ENCODE results near the gene FNBP1.
A peak's percentile ranks its signal among the peaks of the same experiment; 100 is the strongest.

FNBP1 gene

DNA sequence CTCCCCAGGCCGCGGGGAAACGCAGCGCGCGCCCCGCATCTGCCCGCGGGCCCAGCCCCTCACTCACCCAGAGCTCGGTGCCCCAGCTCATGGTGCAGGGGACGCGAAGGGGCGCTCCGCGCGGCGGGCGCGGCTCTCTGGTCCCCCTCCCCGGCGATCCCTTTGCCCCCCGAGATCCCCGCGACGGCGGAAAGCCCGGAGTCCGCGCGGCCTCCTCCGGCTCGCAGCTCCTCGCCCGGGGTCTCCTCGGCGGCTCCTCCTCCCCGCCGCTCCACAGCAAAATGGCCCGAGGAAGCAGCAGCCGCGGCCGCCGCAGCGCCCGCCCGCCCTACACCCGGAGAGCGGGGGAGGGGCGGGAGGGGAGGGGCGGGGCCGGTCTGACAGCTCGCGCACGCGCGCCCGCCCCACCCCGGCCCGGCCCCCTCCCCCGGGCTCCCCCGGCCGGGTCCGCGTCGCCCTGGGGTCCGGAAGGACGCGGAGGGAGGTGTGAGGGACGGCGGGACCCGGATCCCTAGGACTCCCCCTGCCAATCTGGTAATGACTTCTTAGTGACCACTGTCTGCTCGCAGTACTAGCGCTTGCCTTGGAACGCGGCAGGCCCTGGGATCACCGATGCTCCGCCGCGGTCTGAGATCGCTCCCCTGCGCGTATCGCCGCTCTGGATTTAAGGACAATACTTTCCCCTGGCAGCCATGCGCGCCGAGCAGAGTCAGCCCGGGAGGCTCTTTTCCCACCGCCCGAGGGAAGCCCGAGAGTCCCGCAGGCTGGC, at the start of gene FNBP1:
Gene FNBP1, minus strand, starts transcription at position 305 of the 769 bp plus-strand sequence. Its CDS starts 214 bp downstream, at position 91.
- peak; percentile 73 to 76 for DNase-seq

DNA sequence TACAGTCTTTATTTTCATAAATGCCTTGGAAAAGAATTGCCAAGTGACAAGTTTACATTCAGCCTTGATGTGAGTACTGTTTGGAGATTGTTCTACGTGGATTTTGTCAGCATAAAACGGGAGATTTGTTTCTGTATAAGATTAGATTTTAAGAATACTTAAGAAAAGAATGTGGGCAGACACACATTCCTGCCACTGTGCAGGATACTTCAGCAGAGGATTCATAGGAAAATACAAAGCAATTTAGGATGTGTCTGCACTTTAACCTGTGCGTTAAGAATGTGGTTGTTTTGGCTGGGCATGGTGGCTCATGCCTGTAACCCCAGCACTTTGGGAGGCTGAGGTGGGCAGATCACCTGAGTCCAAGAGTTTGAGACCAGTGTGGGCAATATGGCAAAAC, 47.9 kb upstream of the FNBP1 start:
- no peak for DNase-seq

DNA sequence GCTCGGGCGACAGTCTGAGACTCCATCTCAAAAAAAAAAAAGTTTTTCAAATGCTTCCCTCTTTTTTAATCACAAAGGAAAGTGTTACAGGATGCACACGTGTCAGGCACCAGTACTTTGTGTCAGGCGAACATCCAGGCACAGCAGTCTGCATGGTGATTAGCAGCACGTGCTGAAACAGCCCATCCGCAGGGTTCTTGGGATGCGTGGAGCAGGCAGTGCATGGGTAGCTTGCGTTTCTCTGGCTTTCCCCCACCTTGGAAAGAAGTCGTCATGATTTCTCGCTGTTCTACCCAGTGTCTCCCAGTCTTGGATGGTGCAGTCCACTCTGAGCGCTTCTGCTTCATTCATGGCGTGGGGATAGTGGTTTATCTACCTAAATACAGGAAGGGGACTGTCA, 46.2 kb upstream of the FNBP1 start:
- no peak for DNase-seq

DNA sequence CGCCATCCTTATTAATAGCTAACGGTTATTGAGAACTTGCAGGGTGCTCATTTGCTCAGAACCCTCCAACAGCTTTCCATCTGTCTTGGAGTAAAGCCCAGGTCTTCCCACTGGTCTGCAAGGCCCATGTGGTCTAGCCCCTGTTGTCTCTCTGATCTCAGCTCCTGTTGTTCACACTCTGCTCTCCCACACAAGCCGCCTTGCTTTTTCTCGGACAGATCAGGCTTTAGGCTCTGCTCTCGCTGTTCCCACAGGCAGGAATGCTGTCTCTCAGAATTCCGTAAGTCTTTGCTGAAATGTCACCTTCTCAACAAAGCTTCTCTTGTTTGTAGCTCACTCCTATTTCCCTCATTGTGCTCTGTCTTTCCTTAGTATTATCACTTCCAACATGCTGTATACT, 45.1 kb upstream of the FNBP1 start:
- DNase-seq = no peak

DNA sequence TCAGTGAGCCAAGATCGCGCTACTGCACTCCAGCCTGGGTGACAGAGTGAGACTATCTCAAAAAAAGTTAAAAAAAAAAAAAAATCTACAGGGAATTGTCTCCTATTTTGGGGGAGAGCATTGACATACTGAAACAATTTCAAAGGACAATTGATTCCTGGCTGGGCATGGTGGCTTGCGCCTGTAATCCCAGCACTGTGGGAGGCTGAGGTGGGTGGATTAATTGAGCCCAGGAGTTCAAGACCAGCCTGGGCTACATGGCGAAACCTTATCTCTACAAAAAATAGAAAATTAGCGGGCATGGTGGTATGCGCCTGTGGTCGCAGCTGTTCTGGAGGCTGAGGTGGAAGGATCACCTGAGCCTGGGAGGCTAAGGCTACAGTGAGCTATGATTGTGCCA, 41.3 kb upstream of the FNBP1 start:
- no peak for DNase-seq

DNA sequence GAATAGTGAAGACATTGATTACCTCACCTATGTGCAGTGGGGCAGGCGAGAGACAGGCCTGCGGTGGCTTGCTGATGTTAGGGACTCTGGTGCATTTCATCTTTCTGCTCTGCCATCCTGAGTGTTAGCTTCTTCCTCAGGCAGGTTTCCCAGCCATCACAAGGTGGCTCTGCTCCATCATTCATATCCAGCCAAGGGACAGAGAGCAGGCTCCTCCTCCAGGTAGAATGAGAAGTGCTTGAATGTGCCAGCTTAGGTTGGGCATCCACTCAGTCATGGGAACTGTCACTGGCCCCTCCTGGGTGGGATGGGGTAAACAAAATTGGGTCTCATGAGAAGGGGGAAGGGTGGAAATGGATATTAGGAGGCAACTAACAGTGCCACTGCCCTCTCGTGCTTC, 35.6 kb upstream of the FNBP1 start:
- DNase-seq = no peak

DNA sequence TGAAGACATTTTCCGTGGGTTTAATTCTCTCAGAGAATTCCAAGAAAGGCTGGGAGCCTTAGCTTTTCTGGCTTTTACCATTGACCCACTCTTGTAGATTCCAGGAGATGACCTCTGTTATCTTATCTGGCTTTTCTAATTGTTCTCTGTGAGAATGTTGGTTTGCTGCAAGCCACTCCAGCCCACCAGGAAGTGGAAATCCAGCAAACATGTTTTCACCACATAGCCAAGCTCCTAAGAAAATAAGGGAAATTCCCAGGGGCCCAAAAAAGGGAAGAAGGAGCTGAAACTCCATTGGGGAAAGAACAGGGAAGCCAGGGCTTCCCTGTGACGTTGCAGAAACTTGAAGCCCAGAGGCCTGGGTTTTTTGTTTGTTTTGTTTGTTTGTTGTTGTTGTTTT, 30.4 kb upstream of the FNBP1 start:
- DNase-seq = no peak

DNA sequence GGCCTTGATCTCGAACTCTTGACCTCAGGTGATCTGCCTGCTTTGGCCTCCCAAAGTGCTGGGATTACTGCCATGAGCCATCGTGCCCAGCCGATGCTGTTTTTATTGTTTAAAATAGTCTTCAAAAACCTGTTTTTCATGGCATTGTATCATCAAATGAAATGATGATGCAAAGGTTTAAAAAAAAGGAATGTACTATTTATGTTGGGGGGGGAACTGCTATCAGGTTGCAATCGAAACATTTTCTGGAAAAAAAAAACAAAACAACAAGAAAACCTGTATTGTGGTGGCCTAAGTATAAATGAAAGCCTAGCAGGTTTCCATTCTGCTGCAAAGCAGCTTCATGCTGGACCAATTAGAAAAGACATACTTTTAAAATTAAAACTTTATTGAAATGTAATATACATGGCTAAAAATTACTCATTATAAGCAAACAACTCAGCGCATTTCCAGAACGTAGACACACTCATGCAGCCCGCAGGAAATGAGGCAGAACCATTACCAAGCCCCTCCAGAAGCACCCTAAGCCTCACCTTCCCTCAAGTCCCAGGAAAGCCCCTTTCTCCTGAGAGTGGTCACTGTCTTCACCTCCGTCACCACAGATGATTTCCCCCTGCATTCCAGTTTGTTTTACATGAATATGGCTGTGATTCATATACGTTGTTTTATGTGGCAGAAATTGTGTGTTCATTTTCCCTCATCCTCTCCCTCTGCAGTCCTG, 29.7 kb upstream of the FNBP1 start:
- no peak for DNase-seq

DNA sequence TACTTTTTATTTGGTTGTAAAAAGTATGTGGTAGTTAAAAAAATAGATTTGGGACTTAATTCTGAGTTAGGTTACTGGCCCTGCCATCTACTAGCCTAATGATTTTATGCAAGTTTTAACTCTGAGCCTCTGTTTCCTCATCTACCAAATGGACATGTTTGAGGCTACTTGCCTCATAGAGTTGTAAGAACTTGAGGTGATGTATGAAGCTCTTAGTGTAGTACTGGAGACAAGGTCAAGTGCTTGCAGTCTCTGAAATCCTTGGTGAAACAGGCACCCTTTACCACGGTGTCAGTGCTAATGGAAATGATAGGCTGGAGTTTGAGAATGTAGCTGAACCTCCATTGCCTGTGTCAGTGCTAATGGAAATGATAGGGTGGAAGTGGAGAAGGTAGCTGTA, 26.1 kb upstream of the FNBP1 start:
- no peak for DNase-seq

DNA sequence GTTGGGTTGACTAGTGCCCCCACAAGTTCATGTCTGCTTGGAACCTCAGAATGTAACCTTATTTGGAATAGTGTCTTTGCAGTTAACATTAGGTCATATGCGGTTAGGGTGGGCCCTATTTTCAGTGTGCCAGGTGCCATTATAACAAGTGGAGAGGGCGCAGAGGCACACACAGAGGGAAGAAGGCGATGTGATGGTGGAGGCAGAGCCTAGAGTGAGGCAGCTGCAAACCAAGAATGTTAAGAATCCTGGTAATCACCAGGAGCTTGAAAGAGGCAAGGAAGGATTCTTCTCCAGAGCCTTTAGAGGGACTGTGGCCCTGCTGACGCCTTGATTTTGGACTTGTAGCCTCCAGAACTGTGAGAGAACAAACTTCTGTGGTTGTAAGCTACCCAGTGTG, 21.6 kb upstream of the FNBP1 start:
- DNase-seq = no peak

DNA sequence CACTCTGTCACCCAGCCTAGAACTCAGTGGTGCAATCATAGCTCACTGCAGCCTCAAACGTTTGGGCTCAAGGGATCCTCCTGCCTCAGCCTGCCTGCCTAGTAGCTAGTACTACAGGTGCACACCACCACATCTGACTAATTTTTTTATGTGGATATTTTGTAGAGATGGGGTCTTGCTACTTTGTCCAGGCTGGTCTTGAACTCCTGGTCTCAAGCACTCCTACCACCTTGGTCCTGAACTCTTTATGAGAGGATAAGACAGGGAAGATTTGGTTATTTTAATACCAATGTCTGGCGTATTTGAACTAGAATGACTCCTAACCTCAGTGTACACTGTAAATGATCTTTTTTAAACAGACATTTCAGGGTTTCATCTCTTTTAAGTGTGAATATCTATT, 19.8 kb upstream of the FNBP1 start:
- DNase-seq = no peak

DNA sequence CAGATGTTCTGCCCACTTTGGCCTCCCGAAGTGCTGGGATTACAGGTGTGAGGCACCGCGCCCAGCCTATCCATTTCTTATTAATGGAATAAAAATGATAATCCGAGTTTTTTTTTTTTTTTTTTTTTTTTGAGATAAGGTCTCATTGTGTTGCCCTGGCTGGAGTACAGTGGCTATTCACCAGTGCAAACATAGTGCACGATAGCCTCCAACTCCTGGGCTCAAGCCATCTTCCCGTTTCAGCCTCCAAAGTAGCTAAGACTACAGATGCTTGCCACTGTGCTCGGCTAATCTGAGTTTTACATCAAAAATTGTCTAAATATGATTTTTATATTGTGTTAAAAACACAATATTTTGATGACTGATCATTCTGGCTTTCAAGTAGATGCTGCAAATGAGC, 17.3 kb upstream of the FNBP1 start:
- DNase-seq = no peak

DNA sequence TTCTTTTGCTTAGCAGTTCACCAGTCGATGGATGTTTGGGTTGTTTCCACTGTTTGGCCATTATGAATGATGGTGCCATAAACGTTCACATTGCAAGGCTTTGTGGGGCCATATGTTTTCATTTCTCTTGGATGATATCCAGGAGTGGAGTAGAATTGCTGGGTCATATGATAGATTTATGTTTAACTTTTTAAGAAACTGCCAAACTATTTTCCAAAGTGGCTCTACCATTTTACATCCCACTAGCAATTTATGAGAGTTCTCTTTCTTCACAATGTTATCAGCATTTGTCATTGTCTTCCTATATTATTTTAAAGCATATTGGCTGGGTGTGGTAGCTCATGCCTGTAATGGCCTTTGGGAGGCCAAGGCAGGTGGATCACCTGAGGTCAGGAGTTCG, 15.9 kb upstream of the FNBP1 start:
- no peak for DNase-seq

DNA sequence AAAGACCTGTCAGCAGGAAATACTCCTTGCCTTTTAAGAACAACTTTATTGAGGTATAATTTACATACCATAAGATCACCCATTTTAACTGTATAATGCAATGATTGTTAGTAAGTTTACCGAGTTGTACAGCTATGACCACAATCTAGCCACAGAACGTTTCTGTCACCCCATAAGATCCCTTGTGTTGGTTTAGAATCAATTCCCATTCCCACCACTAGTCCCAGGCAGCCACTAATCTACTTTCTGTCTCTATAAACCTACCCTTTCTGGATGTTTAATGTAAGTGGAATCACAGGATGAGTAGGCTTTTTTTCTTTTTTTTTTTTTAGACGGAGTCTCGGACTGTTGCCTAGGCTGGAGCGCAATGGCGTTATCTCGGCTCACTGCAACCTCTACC, 15.2 kb upstream of the FNBP1 start:
- no peak for DNase-seq

DNA sequence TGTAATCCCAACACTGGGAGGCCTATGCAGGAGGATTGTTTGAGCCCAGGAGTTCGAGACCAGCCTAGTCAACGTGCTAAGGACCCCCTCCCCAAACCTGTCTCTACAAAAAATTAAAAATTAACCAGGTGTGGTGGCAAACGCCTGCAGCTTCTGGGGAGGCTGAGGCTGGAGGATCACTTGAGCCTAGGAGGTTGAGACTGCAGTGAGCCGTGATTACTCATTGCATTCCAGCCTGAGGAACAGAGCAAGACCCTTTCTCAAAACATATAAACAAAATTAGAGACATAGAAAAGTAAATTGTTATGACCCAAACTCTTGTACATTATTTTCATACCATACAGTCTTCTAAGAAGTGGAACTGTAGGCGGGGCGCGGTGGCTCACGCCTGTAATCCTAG, 11.8 kb upstream of the FNBP1 start:
- no peak for DNase-seq

DNA sequence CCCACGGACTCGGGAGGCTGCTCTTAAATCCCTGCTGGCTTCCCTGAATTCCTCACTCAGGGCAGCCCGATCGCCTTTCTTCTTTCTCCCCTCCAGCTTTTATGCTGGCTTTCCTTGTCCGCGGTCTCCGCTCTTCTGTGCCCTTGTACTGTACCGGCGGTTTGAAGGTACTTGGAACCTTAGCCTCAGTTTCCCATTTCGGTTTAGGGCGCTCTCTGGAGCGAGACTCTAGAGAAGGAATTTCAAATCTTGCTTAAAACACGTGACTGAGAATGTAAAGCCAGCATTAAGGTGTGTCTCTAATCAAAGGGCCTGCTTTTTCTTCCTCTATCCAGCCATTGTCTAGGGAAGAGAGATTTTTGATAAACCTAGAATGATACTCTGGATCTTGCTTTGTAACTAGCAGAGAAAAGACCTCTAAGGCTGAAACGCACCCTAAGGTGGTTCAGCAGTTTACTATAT, 11.4 kb upstream of the FNBP1 start:
- no peak for DNase-seq

DNA sequence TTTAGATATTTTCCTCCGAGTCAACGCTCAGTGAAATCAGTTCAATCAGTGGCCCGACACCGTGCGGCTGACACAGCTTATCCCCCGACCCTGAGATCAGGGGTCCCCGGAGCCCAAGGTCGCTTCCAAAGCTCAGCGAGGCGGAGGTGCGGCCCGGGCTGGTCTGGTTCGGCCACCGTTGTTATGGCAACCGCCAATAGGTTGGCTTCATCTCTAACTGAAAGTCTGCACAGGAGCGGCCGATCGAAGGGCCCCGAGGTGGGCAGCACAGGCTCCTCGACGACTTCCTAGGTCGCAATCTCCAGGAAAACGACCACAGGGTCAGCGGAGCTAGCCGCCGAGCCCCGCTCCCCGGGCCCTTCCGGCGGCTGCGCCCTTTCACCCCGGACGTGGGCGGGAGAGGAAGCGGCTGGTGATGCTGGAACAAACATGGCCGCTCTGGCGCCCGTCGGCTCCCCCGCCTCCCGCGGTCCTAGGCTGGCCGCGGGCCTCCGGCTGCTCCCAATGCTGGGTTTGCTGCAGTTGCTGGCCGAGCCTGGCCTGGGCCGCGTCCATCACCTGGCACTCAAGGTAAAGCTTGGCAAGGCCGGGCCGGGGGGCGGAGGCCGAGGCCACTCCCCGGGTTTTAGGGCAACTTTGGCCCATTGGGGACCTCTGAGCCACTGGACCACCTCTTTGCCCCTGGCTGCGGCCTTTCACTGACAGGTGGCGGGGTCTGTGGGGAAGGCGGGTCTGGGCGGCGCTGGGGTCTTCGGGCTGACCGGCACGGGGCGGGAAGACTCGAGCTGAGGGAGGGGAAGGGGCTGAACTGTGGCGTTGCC, 10.7 kb upstream of the FNBP1 start, which contains the start of gene GPR107:
Gene GPR107, plus strand, starts transcription at position 403 of the 821 bp plus-strand sequence. Its CDS starts 27 bp downstream, at position 430.
- peak; percentile 69 to 72 for DNase-seq

DNA sequence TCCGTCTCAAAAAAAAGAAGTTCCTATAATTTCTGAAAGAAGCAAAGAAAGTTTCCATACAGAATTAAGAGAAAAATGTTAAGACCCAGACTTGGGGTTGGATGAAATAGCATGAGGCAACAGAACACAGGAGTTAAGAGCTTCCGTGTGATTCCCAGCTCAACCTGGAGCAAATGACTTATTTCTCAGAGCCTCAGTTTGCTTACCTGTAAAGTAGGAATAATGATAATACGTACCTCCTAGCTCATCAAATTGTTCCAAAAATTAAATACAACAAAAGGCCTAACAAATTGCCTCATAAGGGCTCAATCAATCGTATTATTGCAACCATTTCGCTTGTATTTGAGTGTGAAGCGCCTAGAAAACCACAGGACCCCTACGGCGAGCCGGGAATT, 10.1 kb upstream of the FNBP1 start:
- DNase-seq = no peak

DNA sequence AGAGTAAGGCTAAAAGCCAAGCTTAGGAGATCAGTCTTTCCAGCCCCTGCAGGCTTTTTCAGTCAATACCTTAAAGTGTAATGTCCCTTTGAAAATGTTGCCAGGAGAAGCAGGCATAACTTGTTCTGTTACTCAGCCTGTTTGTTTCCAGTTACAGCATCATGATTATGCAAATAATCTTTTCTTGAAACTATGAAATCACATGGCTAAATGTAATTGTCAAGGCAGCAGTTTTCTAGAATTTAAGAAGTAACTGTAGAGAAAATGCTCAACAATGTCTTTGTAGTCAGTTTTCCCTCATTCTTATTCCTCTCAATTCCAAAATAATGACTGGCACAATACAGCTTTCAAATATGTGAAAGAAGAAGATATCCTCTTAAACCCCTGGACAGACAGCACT, 8.9 kb upstream of the FNBP1 start:
- DNase-seq = no peak

DNA sequence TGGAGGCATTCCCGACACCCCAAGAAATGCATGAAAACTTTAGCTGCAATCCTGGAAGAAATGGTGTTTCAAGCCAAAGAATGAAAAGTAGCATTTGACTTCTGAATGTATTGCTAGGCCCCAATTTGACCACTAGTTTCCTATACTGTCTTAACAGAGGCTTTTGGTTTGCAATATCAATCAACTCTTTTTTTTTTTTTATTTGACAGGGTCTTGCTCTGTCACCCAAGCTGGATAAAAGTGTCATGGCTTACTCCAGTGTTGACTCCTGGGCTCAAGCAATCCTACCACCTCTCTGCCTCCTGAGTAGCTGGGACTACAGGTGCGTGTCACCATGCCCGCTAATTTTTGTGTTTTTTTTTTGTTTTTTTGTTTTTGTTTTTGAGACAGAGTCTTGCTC, 7.5 kb upstream of the FNBP1 start:
- no peak for DNase-seq

DNA sequence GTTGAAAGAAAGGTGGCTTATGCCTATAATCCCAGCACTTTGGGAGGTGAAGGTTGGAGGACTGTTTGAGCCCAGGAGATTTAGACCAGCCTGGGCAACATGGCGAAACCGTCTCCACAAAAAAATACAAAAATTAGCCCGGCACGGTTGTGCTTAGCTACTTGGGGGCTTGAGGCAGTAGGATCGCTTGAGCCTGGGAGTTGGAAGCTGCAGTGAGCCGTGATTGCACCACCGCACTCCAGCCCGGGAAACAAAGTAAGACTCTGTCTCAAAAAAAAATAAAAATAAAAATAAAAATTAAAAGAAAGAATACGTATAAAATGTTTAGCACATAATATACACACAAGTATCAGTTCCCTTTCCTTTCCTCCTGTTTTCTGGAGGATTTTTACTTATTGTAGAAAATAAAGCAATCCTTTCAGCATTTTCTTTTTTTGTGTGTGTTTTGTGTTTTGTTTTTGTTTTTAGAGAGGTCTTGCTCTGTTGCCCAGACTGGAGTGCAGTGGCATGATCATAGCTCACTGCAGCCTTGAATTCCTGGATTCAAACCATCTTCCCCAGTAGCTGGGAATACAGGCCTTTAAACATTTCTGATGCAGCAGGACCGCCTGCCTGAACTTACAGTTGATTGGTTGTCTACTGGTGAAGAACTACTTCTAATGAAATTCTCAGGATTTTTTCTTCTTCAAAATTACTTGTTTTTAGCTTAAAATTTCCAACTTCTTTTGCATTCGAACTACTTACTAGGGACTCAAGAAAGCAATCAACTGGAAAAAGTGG, 6.6 kb upstream of the FNBP1 start:
- no peak for DNase-seq

DNA sequence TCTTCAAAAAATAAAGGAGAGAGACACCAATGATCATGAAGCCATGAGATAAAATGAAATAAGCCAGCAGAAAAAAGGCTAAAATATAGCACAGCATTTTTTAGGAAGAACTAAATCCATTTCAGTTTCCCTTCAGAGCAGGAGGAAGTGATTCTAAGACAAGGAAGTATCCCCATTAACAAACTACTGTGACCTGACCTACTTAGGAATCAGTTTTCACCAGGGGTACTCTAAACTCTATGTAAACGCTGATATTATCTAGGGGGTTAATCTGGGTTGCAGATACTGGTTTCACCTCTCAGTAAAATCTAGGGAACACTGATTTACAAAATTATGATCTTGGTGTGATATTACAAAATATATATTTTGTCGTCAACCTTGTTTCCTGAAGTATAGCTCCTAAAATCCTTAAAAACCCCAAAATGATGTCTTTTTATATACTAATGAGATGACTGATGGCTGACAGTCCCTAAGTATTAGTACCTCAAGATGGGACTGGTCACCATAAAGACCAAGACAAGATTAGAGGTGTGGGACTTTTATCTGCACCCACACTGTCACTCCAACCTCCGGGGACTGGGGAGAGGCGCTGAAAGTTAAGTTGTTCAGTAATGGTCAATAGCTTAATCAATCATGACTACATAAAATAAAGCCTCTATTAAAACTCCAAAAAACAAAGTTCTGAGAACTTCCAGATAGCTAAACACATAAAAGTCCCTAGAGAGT, 2.9 kb upstream of the FNBP1 start:
- DNase-seq = no peak
